ENCODE data around the gene CACNA2D4. TPM values are rescaled to one million over a fixed set of nuclear protein-coding genes. Genes with fewer than 3 reads are reported as not detected.
A peak's percentile ranks its signal among the peaks of the same experiment; 100 is the strongest.

Gene CACNA2D4
- total and polyA plus RNA-seq, 2 of the 13 experiments (the other 11 are each of a cell fraction or from before 2014, with no cell fraction given), result 14.2 to 136 TPM

GRCh38 chr12:1750300-1750699 is 168.2 kb downstream of the CACNA2D4 start:
- H3K79me2 ChIP-seq (ENCODE audit: insufficient read depth, low read length), result peaks cover 85% of the 10 kb centered on the region
- H3K27me3 ChIP-seq (ENCODE audit: control insufficient read depth in 1 of 2, insufficient read depth in 2 of 2, low read length in 2 of 2), result no peaks in the 10 kb centered on the region
- H3K27ac ChIP-seq (ENCODE audit: extremely low read length, insufficient read depth, low read length), result no peak overlapping the region
- no peak for FAIRE-seq
- POLR2A ChIA-PET, result no interaction called here
- BruUV-seq (replicated peaks), result no TSS peak
- TF ChIP-seq HNF4A (CRISPR knock-in tag; IDR thresholded peaks at IDR 0.05) (peak; percentile 39; the same call in 1 of the 2 replicates), RXRA (CRISPR knock-in tag; IDR thresholded peaks at IDR 0.05) (no peak), ZEB1 (IDR thresholded peaks at IDR 0.05; ENCODE audit: insufficient replicate concordance, low read depth) (peak; percentile 63), ZNF709 (CRISPR knock-in tag; IDR thresholded peaks at IDR 0.05) (no peak), ZNF235 (CRISPR knock-in tag; IDR thresholded peaks at IDR 0.05; ENCODE audit: borderline replicate concordance) (no peak), ZBTB7B (CRISPR knock-in tag; IDR thresholded peaks at IDR 0.05) (no peak), ZBED4 (CRISPR knock-in tag; IDR thresholded peaks at IDR 0.05; ENCODE audit: borderline replicate concordance) (no peak), HES4 (CRISPR knock-in tag; IDR thresholded peaks at IDR 0.05; ENCODE audit: borderline replicate concordance) (no peak), FOXO1 (CRISPR knock-in tag; IDR thresholded peaks at IDR 0.05) (no peak), ZNF121 (CRISPR knock-in tag; IDR thresholded peaks at IDR 0.05) (peak; percentile 94), ZNF878 (CRISPR knock-in tag; IDR thresholded peaks at IDR 0.05) (no peak), ZBTB42 (CRISPR knock-in tag; IDR thresholded peaks at IDR 0.05) (no peak), NFYC (CRISPR knock-in tag; IDR thresholded peaks at IDR 0.05) (no peak), ZNF563 (CRISPR knock-in tag; IDR thresholded peaks at IDR 0.05) (no peak), RCOR2 (CRISPR knock-in tag; IDR thresholded peaks at IDR 0.05) (0 out of 2 replicates have a peak, but pooled peaks have one; percentile 36), ZFP36 (IDR thresholded peaks at IDR 0.05; ENCODE audit: borderline replicate concordance, low read depth, low read length, partially characterized antibody) (no peak)
- DNase-seq (ENCODE audit: low spot score), result no peak
- H3K9ac ChIP-seq (ENCODE audit: insufficient read depth, low read depth, low read length), result no peak overlapping the region
- H3K4me3 ChIP-seq (replicated peaks in 1 of 3; ENCODE audit: insufficient read depth in 1 of 3, low read depth in 2 of 3, low read length in 3 of 3), result no peak overlapping the region
- CTCF ChIA-PET (ENCODE audit: low intra/inter-chr PET ratio, low total read pairs), result no interaction called here
- H3K4me1 ChIP-seq (ENCODE audit: insufficient read depth, low read length), result peaks cover 73% of the 10 kb centered on the region
- 0 out of 2 replicates have a peak, but pooled peaks cover 9% of the 10 kb centered on the region for H3K9me3 ChIP-seq (ENCODE audit: low read length)
- 72% methylated on average over 3 of the region's 3 CpGs for WGBS (ENCODE audit: low lambda C conversion rate)
- H2AFZ ChIP-seq (ENCODE audit: low read length), result no peak overlapping the region
- peaks cover 4 to 11% of the 10 kb centered on the region in 2 experiments; a peak in 4 of 5 replicates for H3K36me3 ChIP-seq (replicated peaks in 1 of 2; ENCODE audit: control insufficient read depth in 1 of 2, insufficient read depth in 2 of 2, low read length in 2 of 2)
- in situ Hi-C loops (cut with HindIII; ENCODE audit: extremely low pct_ligation_motif_present, low pct_unique_long_range_greater_than_20kb), result no loop called here
- H3K4me2 ChIP-seq (ENCODE audit: low read depth, low read length), result no peak overlapping the region
- intact Hi-C loops (cut with micrococcal nuclease; ENCODE audit: unreplicated experiment), result no loop called here
- no peak for ATAC-seq
- peaks cover 3% of the 10 kb centered on the region for H4K20me1 ChIP-seq (ENCODE audit: insufficient read depth, low read length)
